ENCODE data around the gene RALGAPA1.

The RALGAPA1 gene

GRCh38 chr14:35556548-35556947 lies 252.5 kb downstream of the RALGAPA1 start:
- H3K27me3 ChIP-seq (ENCODE audit: insufficient read depth, poor library complexity, severe bottlenecking), result no peaks in the 10 kb centered on the region
- no peak overlapping the region for H3K4me3 ChIP-seq (replicated peaks; ENCODE audit: insufficient read depth, low read length)
- DNase-seq (ENCODE audit: low read depth in 1 of 2, low spot score in 1 of 2), result no peak
- no peak overlapping the region for H3K27ac ChIP-seq (replicated peaks)
- TF ChIP-seq CTCF (IDR thresholded peaks at IDR 0.05; ENCODE audit: insufficient read depth, low read length) (no peak), SPI1 (IDR thresholded peaks at IDR 0.05; ENCODE audit: borderline replicate concordance, low read depth) (no peak), GABPA (IDR thresholded peaks at IDR 0.05; ENCODE audit: low read depth) (no peak), POLR2AphosphoS5 (IDR thresholded peaks at IDR 0.05; ENCODE audit: low read depth) (no peak), REST (IDR thresholded peaks at IDR 0.05; ENCODE audit: insufficient replicate concordance, low read depth) (no peak)

- no peak for TF ChIP-seq GABPA (IDR thresholded peaks at IDR 0.05; ENCODE audit: low read depth)
- no peak overlapping the region for H3K27ac ChIP-seq (replicated peaks)
- no peak for DNase-seq (ENCODE audit: low read depth in 1 of 2, low spot score in 1 of 2)
- H3K4me3 ChIP-seq (replicated peaks; ENCODE audit: insufficient read depth, low read length), result no peak overlapping the region
- H3K27me3 ChIP-seq (ENCODE audit: insufficient read depth, poor library complexity, severe bottlenecking), result no peaks in the 10 kb centered on the region
These were observed 255.3 kb downstream of the RALGAPA1 start for GRCh38 chr14:35553808-35554207.

- Histone ChIP-seq H3K27me3 (ENCODE audit: insufficient read depth, poor library complexity, severe bottlenecking) (no peaks in the 10 kb centered on the region), H3K4me3 (replicated peaks; ENCODE audit: insufficient read depth, low read length) (no peak overlapping the region), H3K27ac (replicated peaks) (no peak overlapping the region)
- TF ChIP-seq REST (IDR thresholded peaks at IDR 0.05; ENCODE audit: insufficient replicate concordance, low read depth) (no peak), GABPA (IDR thresholded peaks at IDR 0.05; ENCODE audit: low read depth) (no peak), CTCF (IDR thresholded peaks at IDR 0.05; ENCODE audit: insufficient read depth, low read length) (no peak), POLR2AphosphoS5 (IDR thresholded peaks at IDR 0.05; ENCODE audit: low read depth) (no peak), SPI1 (IDR thresholded peaks at IDR 0.05; ENCODE audit: borderline replicate concordance, low read depth) (no peak)
- DNase-seq (ENCODE audit: low read depth in 1 of 2, low spot score in 1 of 2), result no peak
These were observed 258.0 kb downstream of the RALGAPA1 start for GRCh38 chr14:35551081-35551480.

- H3K4me3 ChIP-seq (replicated peaks; ENCODE audit: insufficient read depth, low read length), result no peak overlapping the region
- no peak overlapping the region for H3K27ac ChIP-seq (replicated peaks)
- no peaks in the 10 kb centered on the region for H3K27me3 ChIP-seq (ENCODE audit: insufficient read depth, poor library complexity, severe bottlenecking)
- no peak for TF ChIP-seq GABPA (IDR thresholded peaks at IDR 0.05; ENCODE audit: low read depth)
- no peak for TF ChIP-seq CTCF (IDR thresholded peaks at IDR 0.05; ENCODE audit: insufficient read depth, low read length)
- TF ChIP-seq POLR2AphosphoS5 (IDR thresholded peaks at IDR 0.05; ENCODE audit: low read depth), result no peak
- no peak for TF ChIP-seq REST (IDR thresholded peaks at IDR 0.05; ENCODE audit: insufficient replicate concordance, low read depth)
- no peak for TF ChIP-seq SPI1 (IDR thresholded peaks at IDR 0.05; ENCODE audit: borderline replicate concordance, low read depth)
- no peak for DNase-seq (ENCODE audit: low read depth in 1 of 2, low spot score in 1 of 2)
These were observed 259.5 kb downstream of the RALGAPA1 start for GRCh38 chr14:35549551-35549950.
